ENCODE results near the gene MAP3K7. TPM values are rescaled to one million over a fixed set of nuclear protein-coding genes. Genes with fewer than 3 reads are reported as not detected.
"Not testable (repeated sequence)": the region's sequence is repeated elsewhere in the genome, so short reads cannot be mapped to it uniquely, and the experiment has no call there.

Gene MAP3K7
- total and polyA plus RNA-seq, 4 donors = 5.5 to 17.2 (median 11.5) TPM

DNA sequence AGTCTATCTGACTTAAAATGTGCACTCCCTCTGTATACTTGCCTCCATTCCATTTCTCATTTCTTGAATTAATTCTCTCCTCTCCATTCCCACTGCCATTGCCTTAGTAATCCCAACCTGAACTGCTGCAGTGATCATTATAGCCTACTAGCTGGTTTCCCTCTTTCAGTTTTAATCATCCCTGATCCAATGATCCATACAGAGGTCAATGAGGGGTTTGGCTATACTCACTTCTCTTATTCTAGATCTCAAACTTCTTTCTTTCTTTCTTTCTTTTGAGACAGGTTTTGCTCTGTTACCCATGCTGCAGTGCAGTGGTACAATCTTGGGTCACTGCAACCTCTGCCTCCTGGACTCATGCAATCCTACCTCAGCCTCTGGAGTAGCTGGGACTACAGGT lies 17.6 kb downstream of the MAP3K7 start:
- Histone ChIP-seq H3K9ac (ENCODE audit: low read depth in 1 of 2, low read length in 2 of 2) (no peak overlapping the region), H3K9me3 (ENCODE audit: control insufficient read depth in 4 of 4, low read length in 3 of 4) (no peaks in the 10 kb centered on the region), H3K27ac (ENCODE audit: low read depth in 1 of 2, low read length in 2 of 2) (no peak overlapping the region), H3K4me1 (ENCODE audit: control insufficient read depth in 4 of 4, insufficient read depth in 4 of 4, low read length in 3 of 4) (peaks cover 0 to 1% (median 0%) of the 10 kb centered on the region in 4 donors), H3K36me3 (ENCODE audit: control insufficient read depth in 4 of 4, insufficient read depth in 3 of 4, low read depth in 1 of 4, low read length in 3 of 4) (peaks cover 0 to 2% (median under 1%) of the 10 kb centered on the region in 4 donors), H3K27me3 (ENCODE audit: control insufficient read depth in 4 of 4, insufficient read depth in 4 of 4, low read length in 3 of 4) (no peaks in the 10 kb centered on the region), H3K4me3 (ENCODE audit: low read depth in 1 of 3, low read length in 3 of 3) (no peak overlapping the region)
- TF ChIP-seq RAD21 (IDR thresholded peaks at IDR 0.05) (no peak), EGR1 (IDR thresholded peaks at IDR 0.05; ENCODE audit: low read depth in 2 of 2) (no peak), ATF3 (IDR thresholded peaks at IDR 0.05) (no peak), SP1 (IDR thresholded peaks at IDR 0.05) (no peak), HNF4A (conservative IDR thresholded peaks at IDR 0.05) (no peak), NR2F2 (IDR thresholded peaks at IDR 0.05) (no peak), GABPA (IDR thresholded peaks at IDR 0.05 in 1 of 2, conservative IDR thresholded peaks at IDR 0.05 in 1 of 2) (no peak), ZBTB33 (IDR thresholded peaks at IDR 0.05) (no peak), TAF1 (conservative IDR thresholded peaks at IDR 0.05) (no peak), JUND (IDR thresholded peaks at IDR 0.05) (no peak), HNF4G (IDR thresholded peaks at IDR 0.05) (no peak), FOXA2 (IDR thresholded peaks at IDR 0.05) (no peak), FOXA1 (IDR thresholded peaks at IDR 0.05) (no peak), RXRA (IDR thresholded peaks at IDR 0.05) (no peak), YY1 (IDR thresholded peaks at IDR 0.05) (no peak)
- TF ChIP-seq, protein P1, sequence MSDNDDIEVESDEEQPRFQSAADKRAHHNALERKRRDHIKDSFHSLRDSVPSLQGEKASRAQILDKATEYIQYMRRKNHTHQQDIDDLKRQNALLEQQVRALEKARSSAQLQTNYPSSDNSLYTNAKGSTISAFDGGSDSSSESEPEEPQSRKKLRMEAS (IDR thresholded peaks at IDR 0.05) = no peak
- TF ChIP-seq, protein P2, sequence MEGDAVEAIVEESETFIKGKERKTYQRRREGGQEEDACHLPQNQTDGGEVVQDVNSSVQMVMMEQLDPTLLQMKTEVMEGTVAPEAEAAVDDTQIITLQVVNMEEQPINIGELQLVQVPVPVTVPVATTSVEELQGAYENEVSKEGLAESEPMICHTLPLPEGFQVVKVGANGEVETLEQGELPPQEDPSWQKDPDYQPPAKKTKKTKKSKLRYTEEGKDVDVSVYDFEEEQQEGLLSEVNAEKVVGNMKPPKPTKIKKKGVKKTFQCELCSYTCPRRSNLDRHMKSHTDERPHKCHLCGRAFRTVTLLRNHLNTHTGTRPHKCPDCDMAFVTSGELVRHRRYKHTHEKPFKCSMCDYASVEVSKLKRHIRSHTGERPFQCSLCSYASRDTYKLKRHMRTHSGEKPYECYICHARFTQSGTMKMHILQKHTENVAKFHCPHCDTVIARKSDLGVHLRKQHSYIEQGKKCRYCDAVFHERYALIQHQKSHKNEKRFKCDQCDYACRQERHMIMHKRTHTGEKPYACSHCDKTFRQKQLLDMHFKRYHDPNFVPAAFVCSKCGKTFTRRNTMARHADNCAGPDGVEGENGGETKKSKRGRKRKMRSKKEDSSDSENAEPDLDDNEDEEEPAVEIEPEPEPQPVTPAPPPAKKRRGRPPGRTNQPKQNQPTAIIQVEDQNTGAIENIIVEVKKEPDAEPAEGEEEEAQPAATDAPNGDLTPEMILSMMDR (IDR thresholded peaks at IDR 0.05; ENCODE audit: low read depth, low read length, missing input control) = no peak
- TF ChIP-seq, protein P3, sequence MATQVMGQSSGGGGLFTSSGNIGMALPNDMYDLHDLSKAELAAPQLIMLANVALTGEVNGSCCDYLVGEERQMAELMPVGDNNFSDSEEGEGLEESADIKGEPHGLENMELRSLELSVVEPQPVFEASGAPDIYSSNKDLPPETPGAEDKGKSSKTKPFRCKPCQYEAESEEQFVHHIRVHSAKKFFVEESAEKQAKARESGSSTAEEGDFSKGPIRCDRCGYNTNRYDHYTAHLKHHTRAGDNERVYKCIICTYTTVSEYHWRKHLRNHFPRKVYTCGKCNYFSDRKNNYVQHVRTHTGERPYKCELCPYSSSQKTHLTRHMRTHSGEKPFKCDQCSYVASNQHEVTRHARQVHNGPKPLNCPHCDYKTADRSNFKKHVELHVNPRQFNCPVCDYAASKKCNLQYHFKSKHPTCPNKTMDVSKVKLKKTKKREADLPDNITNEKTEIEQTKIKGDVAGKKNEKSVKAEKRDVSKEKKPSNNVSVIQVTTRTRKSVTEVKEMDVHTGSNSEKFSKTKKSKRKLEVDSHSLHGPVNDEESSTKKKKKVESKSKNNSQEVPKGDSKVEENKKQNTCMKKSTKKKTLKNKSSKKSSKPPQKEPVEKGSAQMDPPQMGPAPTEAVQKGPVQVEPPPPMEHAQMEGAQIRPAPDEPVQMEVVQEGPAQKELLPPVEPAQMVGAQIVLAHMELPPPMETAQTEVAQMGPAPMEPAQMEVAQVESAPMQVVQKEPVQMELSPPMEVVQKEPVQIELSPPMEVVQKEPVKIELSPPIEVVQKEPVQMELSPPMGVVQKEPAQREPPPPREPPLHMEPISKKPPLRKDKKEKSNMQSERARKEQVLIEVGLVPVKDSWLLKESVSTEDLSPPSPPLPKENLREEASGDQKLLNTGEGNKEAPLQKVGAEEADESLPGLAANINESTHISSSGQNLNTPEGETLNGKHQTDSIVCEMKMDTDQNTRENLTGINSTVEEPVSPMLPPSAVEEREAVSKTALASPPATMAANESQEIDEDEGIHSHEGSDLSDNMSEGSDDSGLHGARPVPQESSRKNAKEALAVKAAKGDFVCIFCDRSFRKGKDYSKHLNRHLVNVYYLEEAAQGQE (IDR thresholded peaks at IDR 0.05) = no peak
- no peak for DNase-seq (ENCODE audit: low spot score)

- not testable (repeated sequence) for H3K9ac ChIP-seq (ENCODE audit: low read depth in 1 of 2, low read length in 2 of 2); H3K36me3 ChIP-seq (ENCODE audit: control insufficient read depth in 4 of 4, insufficient read depth in 3 of 4, low read depth in 1 of 4, low read length in 3 of 4)
- 97% methylated on average over 1 of the region's 1 CpG for WGBS
These were observed 19.2 kb downstream of the MAP3K7 start for GRCh38 chr6:90567682-90568081.

GRCh38 chr6:90562341-90562740 lies 24.5 kb downstream of the MAP3K7 start:
- not testable (repeated sequence) for H3K4me3 ChIP-seq (ENCODE audit: low read depth in 1 of 3, low read length in 3 of 3); H3K9me3 ChIP-seq (ENCODE audit: control insufficient read depth in 4 of 4, low read length in 3 of 4); H3K4me1 ChIP-seq (ENCODE audit: control insufficient read depth in 4 of 4, insufficient read depth in 4 of 4, low read length in 3 of 4); H3K27ac ChIP-seq (ENCODE audit: low read depth in 1 of 2, low read length in 2 of 2); H3K27me3 ChIP-seq (ENCODE audit: control insufficient read depth in 4 of 4, insufficient read depth in 4 of 4, low read length in 3 of 4); H3K9ac ChIP-seq (ENCODE audit: low read depth in 1 of 2, low read length in 2 of 2); DNase-seq (ENCODE audit: low spot score)
- H3K36me3 ChIP-seq (ENCODE audit: control insufficient read depth in 4 of 4, insufficient read depth in 3 of 4, low read depth in 1 of 4, low read length in 3 of 4) = peaks cover 3 to 18% (median 13%) of the 10 kb centered on the region in 4 donors
- 93% methylated on average over 8 of the region's 9 CpGs for WGBS

More at GRCh38 chr6:90567682-90568081, 19.2 kb downstream of the MAP3K7 start:
- H3K4me1 ChIP-seq (ENCODE audit: control insufficient read depth in 4 of 4, insufficient read depth in 4 of 4, low read length in 3 of 4); H3K27ac ChIP-seq (ENCODE audit: low read depth in 1 of 2, low read length in 2 of 2); DNase-seq (ENCODE audit: low spot score); H3K4me3 ChIP-seq (ENCODE audit: low read depth in 1 of 3, low read length in 3 of 3); H3K9me3 ChIP-seq (ENCODE audit: control insufficient read depth in 4 of 4, low read length in 3 of 4); H3K27me3 ChIP-seq (ENCODE audit: control insufficient read depth in 4 of 4, insufficient read depth in 4 of 4, low read length in 3 of 4): not testable (repeated sequence)

Data from liver (tissue), 9 donors.